Activated naive CD4-positive, alpha-beta T cell (primary cell): ENCODE data around the gene FBXW5.

Experiments used
- DNase-seq, 4 experiments: peaks; one replicate each; lab custom pipeline; 2025; lab: John Stamatoyannopoulos, UW

FBXW5 gene

GRCh38 chr9:136978073-136978864 lies 33.7 kb upstream of the FBXW5 start:
- peak; percentile 45 to 60 (median 54) for DNase-seq

- no peak for DNase-seq
These were observed 33.1 kb upstream of the FBXW5 start for GRCh38 chr9:136977649-136978072.

GRCh38 chr9:136977223-136977622 lies 32.7 kb upstream of the FBXW5 start, which contains the start of gene PTGDS:
Gene PTGDS, plus strand, starts transcription at chr9:136977504. Its CDS starts 75 bp downstream, at chr9:136977579.
- no peak for DNase-seq

GRCh38 chr9:136975644-136976043 lies 31.1 kb upstream of the FBXW5 start:
- DNase-seq: peak in 1 of 4 experiments; percentile 15

- DNase-seq: no peak
These were observed 30.4 kb upstream of the FBXW5 start for GRCh38 chr9:136974817-136975535.

- DNase-seq: no peak
These were observed 29.4 kb upstream of the FBXW5 start for GRCh38 chr9:136973618-136974617.

GRCh38 chr9:136972743-136973142 lies 28.2 kb upstream of the FBXW5 start:
- DNase-seq: no peak

GRCh38 chr9:136972335-136972734 lies 27.8 kb upstream of the FBXW5 start:
- DNase-seq: no peak

GRCh38 chr9:136971746-136972145 lies 27.2 kb upstream of the FBXW5 start:
- no peak for DNase-seq

- DNase-seq: no peak
These were observed 25.8 kb upstream of the FBXW5 start for GRCh38 chr9:136970361-136970760.

- no peak for DNase-seq
These were observed 25.2 kb upstream of the FBXW5 start for GRCh38 chr9:136969774-136970173.

- no peak for DNase-seq
These were observed 24.6 kb upstream of the FBXW5 start for GRCh38 chr9:136969150-136969549.

- no peak for DNase-seq
These were observed 24.0 kb upstream of the FBXW5 start for GRCh38 chr9:136968333-136969127.

- no peak for DNase-seq
These were observed 21.4 kb upstream of the FBXW5 start for GRCh38 chr9:136965771-136966484.

GRCh38 chr9:136964833-136965422 lies 20.4 kb upstream of the FBXW5 start:
- no peak for DNase-seq

- no peak for DNase-seq
These were observed 19.7 kb upstream of the FBXW5 start for GRCh38 chr9:136964171-136964689.

- DNase-seq: no peak
These were observed 19.2 kb upstream of the FBXW5 start for GRCh38 chr9:136963751-136964150.

GRCh38 chr9:136963341-136963740 lies 18.8 kb upstream of the FBXW5 start:
- no peak for DNase-seq

- DNase-seq: no peak
These were observed 18.2 kb upstream of the FBXW5 start for GRCh38 chr9:136962701-136963248.

GRCh38 chr9:136962163-136962562 lies 17.6 kb upstream of the FBXW5 start:
- no peak for DNase-seq
